Mammary microvascular endothelial cell (primary cell): ENCODE results near the gene FAM236D. TPM values are rescaled to one million over a fixed set of nuclear protein-coding genes. Genes with fewer than 3 reads are reported as not detected.

ENCODE experiments used
- total RNA-seq: library from RNA; depleted of rRNA; stranded (reverse); fragments of >200 nt; gene quantifications from 2 replicates; pipeline ENCODE4 v1.2.3, GENCODE V29; 2015

Gene FAM236D
- not detected in 2 replicates for total RNA-seq

DNA sequence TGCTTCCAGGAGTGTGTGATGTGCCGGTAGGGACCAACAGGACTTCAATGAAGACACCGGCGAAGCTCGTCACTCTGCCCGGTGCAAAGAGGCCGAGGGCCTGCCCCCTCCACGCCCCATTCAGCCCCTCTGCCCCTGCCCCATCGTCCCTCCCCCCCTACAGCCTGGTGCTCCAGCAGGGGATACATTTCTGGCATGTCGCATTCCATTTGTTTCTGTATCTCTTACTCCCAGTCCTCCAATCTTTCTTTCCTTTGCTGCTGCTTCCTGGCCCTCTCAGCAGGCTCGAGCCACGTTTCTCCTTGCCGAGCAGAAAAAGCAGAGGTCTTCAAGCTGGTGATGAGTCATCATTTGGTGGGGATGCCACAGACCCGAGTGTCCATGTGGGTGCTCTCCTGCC is at the start of gene FAM236D:
Gene FAM236D, minus strand, starts transcription at position 101 of the 400 bp plus-strand sequence. Its CDS starts 100 bp downstream, at position 1.

DNA sequence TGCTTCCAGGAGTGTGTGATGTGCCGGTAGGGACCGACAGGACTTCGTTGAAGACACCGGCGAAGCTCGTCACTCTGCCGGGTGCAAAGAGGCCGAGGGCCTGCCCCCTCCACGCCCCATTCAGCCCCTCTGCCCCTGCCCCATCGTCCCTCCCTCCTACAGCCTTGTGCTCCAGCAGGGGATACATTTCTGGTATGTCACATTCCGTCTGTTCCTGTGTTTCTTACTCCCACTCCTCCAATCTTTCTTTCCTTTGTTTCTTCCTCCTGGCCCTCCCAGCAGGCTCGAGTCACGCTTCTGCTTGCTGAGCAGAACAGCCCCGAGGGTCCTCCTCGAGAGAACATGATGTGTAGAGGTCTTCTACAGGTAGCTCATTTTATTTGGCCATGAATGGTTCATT is 25.4 kb downstream of the FAM236D start, which contains the start of gene FAM236B:
Gene FAM236B, minus strand, starts transcription at position 101 of the 400 bp plus-strand sequence. Its CDS starts 100 bp downstream, at position 1.

GRCh38 chrX:72776653-72777466 is 31.1 kb downstream of the FAM236D start, which contains the start of gene DMRTC1B:
TSS of gene DMRTC1B (plus strand) at chrX:72776890. CDS start at chrX:72845136, 68,246 bp downstream.

Other genes with a start within 250 kb of the FAM236D start
- 13.0 and 23.2 TPM in 2 replicates for gene HDAC8, start 235.4 kb downstream of the FAM236D start, total RNA-seq
- 6.2 and 6.3 TPM in 2 replicates for gene PHKA1, start 93.9 kb downstream of the FAM236D start, total RNA-seq
- gene DMRTC1B, start 31.3 kb downstream of the FAM236D start, total RNA-seq, result not detected in 2 replicates
- gene FAM236B, start 25.6 kb downstream of the FAM236D start, total RNA-seq, result not detected in 2 replicates
- gene FAM236C, start 104.4 kb upstream of the FAM236D start, total RNA-seq, result not detected in 2 replicates
- gene FAM236A, start 130.0 kb upstream of the FAM236D start, total RNA-seq, result not detected in 2 replicates
- not detected in 2 replicates for gene DMRTC1, start 135.6 kb upstream of the FAM236D start, total RNA-seq
- not detected in 2 replicates for gene PABPC1L2B, start 194.7 kb upstream of the FAM236D start, total RNA-seq